PC-3 (cell line): Measurements from ENCODE around the gene SLC45A1. TPM values are rescaled to one million over a fixed set of nuclear protein-coding genes. Genes with fewer than 3 reads are reported as not detected.

Experiments
- ATAC-seq: fragments of 200-7000 bp; cut with Tn5 transposase; 2 replicates; pipeline ENCODE4 v1.9.1; 2020; ENCODE audit warnings: mild to moderate bottlenecking, moderate library complexity
- BruUV-seq: library from RNA; stranded (reverse); fragments of 400-500 nt; replicated peaks from 2 replicates; lab custom pipeline; 2021; lab: Mats Ljungman, UMichigan
- CTCF ChIA-PET: fragments of 300-600 bp; sonication (Branson Sonifier 250); formaldehyde crosslinking; loops from one replicate; lab custom pipeline; 2022; ENCODE audit warnings: antibody characterized with exemption; lab: Charles Lee
- POLR2A ChIA-PET: fragments of 300-600 bp; sonication (Branson Sonifier 250); formaldehyde crosslinking; loops from one replicate; lab custom pipeline; 2022; ENCODE audit warnings: antibody characterized with exemption; ENCODE audit not compliant: unreplicated experiment; lab: Charles Lee
- DNase-seq: peaks from one replicate; pipeline ENCODE4 v3.0.0-alpha.2; 2015
- H2AFZ ChIP-seq: fragments of 300-600 bp; sonication (generic); 2 replicates; pipeline ENCODE4 v1.6.0; 2016; ENCODE audit warnings: antibody characterized with exemption, low read length
- H3F3A ChIP-seq: fragments of 300-600 bp; sonication (generic); one replicate; pipeline ENCODE4 v1.6.0; 2017; ENCODE audit warnings: antibody characterized with exemption, low read length, control low read depth, mild to moderate bottlenecking; ENCODE audit not compliant: unreplicated experiment
- H3K27ac ChIP-seq: fragments of 300-600 bp; sonication (generic); 2 replicates; pipeline ENCODE4 v1.5.1; 2016; ENCODE audit warnings: mild to moderate bottlenecking, low read length
- H3K27me3 ChIP-seq: fragments of 300-600 bp; sonication (generic); 2 replicates; pipeline ENCODE4 v1.6.1; 2016; ENCODE audit warnings: low read length, mixed read lengths
- H3K36me3 ChIP-seq: fragments of 300-600 bp; sonication (generic); 2 replicates; pipeline ENCODE4 v1.6.1; 2016; ENCODE audit warnings: low read depth, mixed run types, low read length, mixed read lengths
- H3K4me1 ChIP-seq: fragments of 300-600 bp; sonication (generic); 2 replicates; pipeline ENCODE4 v1.5.1; 2016; ENCODE audit warnings: low read length; ENCODE audit not compliant: insufficient read depth
- H3K4me2 ChIP-seq: fragments of 300-600 bp; sonication (generic); 2 replicates; pipeline ENCODE4 v1.6.0; 2016; ENCODE audit warnings: low read length
- H3K4me3 ChIP-seq: fragments of 300-600 bp; sonication (generic); 2 replicates; pipeline ENCODE4 v1.5.1; 2016; ENCODE audit warnings: mild to moderate bottlenecking, low read length, mixed read lengths
- H3K79me2 ChIP-seq: fragments of 300-600 bp; sonication (generic); 2 replicates; pipeline ENCODE4 v1.6.1; 2017; ENCODE audit warnings: low read length, mixed read lengths
- H3K9ac ChIP-seq: fragments of 300-600 bp; sonication (generic); 2 replicates; pipeline ENCODE4 v1.6.0; 2016; ENCODE audit warnings: mild to moderate bottlenecking, low read length
- H3K9me2 ChIP-seq: fragments of 300-600 bp; sonication (generic); replicated peaks from 2 replicates; pipeline ENCODE4 v1.6.1; 2016; ENCODE audit warnings: mixed run types, low read length, mixed read lengths
- H3K9me3 ChIP-seq: fragments of 300-600 bp; sonication (generic); 2 replicates; pipeline ENCODE4 v1.6.1; 2016; ENCODE audit warnings: low read length, mixed read lengths
- H4K20me1 ChIP-seq: fragments of 300-600 bp; sonication (generic); 2 replicates; pipeline ENCODE4 v1.6.1; 2016; ENCODE audit warnings: low read length, mixed read lengths
- CTCF ChIP-seq: fragments of 300-600 bp; sonication (generic); conservative IDR thresholded peaks from 2 replicates; pipeline ENCODE4 v1.5.1; 2017; ENCODE audit warnings: antibody characterized with exemption, low read depth, mild to moderate bottlenecking, low read length
- EZH2 ChIP-seq: fragments of 300-600 bp; sonication (generic); IDR thresholded peaks from one replicate; pipeline ENCODE4 v1.6.1; 2017; ENCODE audit warnings: antibody characterized with exemption, mild to moderate bottlenecking, low read length; ENCODE audit not compliant: unreplicated experiment
- EZH2phosphoT487 ChIP-seq: fragments of 300-600 bp; sonication (generic); IDR thresholded peaks from 2 replicates; pipeline ENCODE4 v1.6.1; 2018; ENCODE audit warnings: mild to moderate bottlenecking, antibody characterized with exemption, low read length, borderline replicate concordance
- intact Hi-C: fragments of 100-400 bp; cut with micrococcal nuclease; formaldehyde crosslinking; loops from 2 replicates; pipeline ENCODE4 v1.9.0; 2023
- total RNA-seq: library from RNA; depleted of rRNA; stranded (reverse); fragments of >200 nt; gene quantifications from 2 replicates; pipeline ENCODE4 v1.2.3, GENCODE V29; 2014

The SLC45A1 gene
- total RNA-seq, 1 experiment from 2014 or later = 0.62 TPM

- DNase-seq = peak; percentile 52
- no peaks in the 10 kb centered on the region for H3K79me2 ChIP-seq
- H4K20me1 ChIP-seq = no peaks in the 10 kb centered on the region
- peaks cover 27% of the 10 kb centered on the region for H3K4me1 ChIP-seq
- H3K4me3 ChIP-seq = no peak overlapping the region
- CTCF ChIA-PET = no interaction called here
- intact Hi-C loops = loop anchor here (2.0 kb wide), 1 partner anchor 26 kb away; no protein-coding TSS in a partner anchor
- H3K27me3 ChIP-seq = no peaks in the 10 kb centered on the region
- POLR2A ChIA-PET = interaction anchor here (0.6 kb wide), 2 partner anchors 83 to 257 kb away, joined by 3 to 6 read pairs; no protein-coding TSS in a partner anchor
- H3K4me2 ChIP-seq = no peak overlapping the region
- H3K9me3 ChIP-seq = no peaks in the 10 kb centered on the region
- no peak overlapping the region for H3K9ac ChIP-seq
- no peak for TF ChIP-seq CTCF
- TF ChIP-seq EZH2 = no peak
- no peaks in the 10 kb centered on the region for H3K36me3 ChIP-seq
- H3K27ac ChIP-seq = no peak overlapping the region
- H2AFZ ChIP-seq = no peak overlapping the region
- no peaks in the 10 kb centered on the region for H3F3A ChIP-seq
- BruUV-seq = no TSS peak
- no peaks in the 10 kb centered on the region for H3K9me2 ChIP-seq
- ATAC-seq = peak; percentile 40
Observed at GRCh38 chr1:8285103-8285502, 32.8 kb upstream of the SLC45A1 start.

DNA sequence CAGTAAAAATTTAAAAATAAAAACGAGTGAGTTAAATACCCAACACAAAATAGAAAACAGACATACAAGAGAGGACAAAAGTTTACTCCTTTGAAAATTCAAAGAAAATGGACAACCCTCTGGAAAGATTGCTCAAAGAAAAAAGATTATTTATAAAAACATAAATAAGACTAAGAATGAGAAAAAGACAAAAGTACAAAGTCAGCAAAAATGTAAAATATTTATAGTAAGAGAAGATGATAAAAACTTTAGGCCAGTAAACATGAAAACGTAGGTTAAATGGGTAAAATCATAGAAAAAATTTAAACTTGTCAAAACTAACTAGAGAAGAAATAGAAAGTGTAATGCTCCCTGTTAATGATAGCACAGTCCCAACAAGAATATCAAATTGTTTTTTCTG is 31.9 kb upstream of the SLC45A1 start:
- H3K27me3 ChIP-seq = no peaks in the 10 kb centered on the region
- H2AFZ ChIP-seq = no peak overlapping the region
- no peaks in the 10 kb centered on the region for H3F3A ChIP-seq
- no peak overlapping the region for H3K4me3 ChIP-seq
- no peak for ATAC-seq
- DNase-seq = no peak
- POLR2A ChIA-PET = no interaction called here
- no peaks in the 10 kb centered on the region for H4K20me1 ChIP-seq
- CTCF ChIA-PET = interaction anchor here (0.6 kb wide), 1 partner anchor 257 kb away, joined by 3 read pairs; no protein-coding TSS in a partner anchor
- no peaks in the 10 kb centered on the region for H3K9me2 ChIP-seq
- intact Hi-C loops = loop anchor here (2.0 kb wide), 1 partner anchor 27 kb away; no protein-coding TSS in a partner anchor
- H3K9me3 ChIP-seq = no peaks in the 10 kb centered on the region
- H3K4me2 ChIP-seq = no peak overlapping the region
- no peak overlapping the region for H3K9ac ChIP-seq
- no peaks in the 10 kb centered on the region for H3K79me2 ChIP-seq
- no peaks in the 10 kb centered on the region for H3K36me3 ChIP-seq
- peaks cover 27% of the 10 kb centered on the region for H3K4me1 ChIP-seq
- BruUV-seq = no TSS peak
- no peak overlapping the region for H3K27ac ChIP-seq
- no peak for TF ChIP-seq EZH2

GRCh38 chr1:8293118-8293517 is 24.8 kb upstream of the SLC45A1 start:
- Histone ChIP-seq H3K9me2 (no peaks in the 10 kb centered on the region), H3K9ac (no peak overlapping the region), H3K9me3 (no peaks in the 10 kb centered on the region), H3K4me2 (no peak overlapping the region), H2AFZ (no peak overlapping the region), H3K36me3 (no peaks in the 10 kb centered on the region), H3K4me1 (no peaks in the 10 kb centered on the region), H3F3A (no peaks in the 10 kb centered on the region), H4K20me1 (no peaks in the 10 kb centered on the region), H3K79me2 (no peaks in the 10 kb centered on the region), H3K27ac (no peak overlapping the region), H3K27me3 (no peaks in the 10 kb centered on the region), H3K4me3 (no peak overlapping the region)
- ATAC-seq (no peak), DNase-seq (no peak)
- TF ChIP-seq CTCF = no peak
- TF ChIP-seq EZH2phosphoT487 = no peak
- no peak for TF ChIP-seq EZH2
- POLR2A ChIA-PET = no interaction called here
- intact Hi-C loops = no loop called here
- BruUV-seq = no TSS peak
- CTCF ChIA-PET = no interaction called here
